CD8-positive, alpha-beta memory T cell (primary cell): Measurements from ENCODE around the gene FAM13A. TPM values are rescaled to one million over a fixed set of nuclear protein-coding genes. Genes with fewer than 3 reads are reported as not detected.

Source experiments
- CTCF ChIA-PET: fragments of 350-600 bp; sonication (Branson Sonifier 250); formaldehyde crosslinking; loops from one replicate; lab custom pipeline; 2021; ENCODE audit warnings: antibody characterized with exemption; lab: Charles Lee
- POLR2A ChIA-PET: fragments of 350-600 bp; sonication (Branson Sonifier 250); formaldehyde crosslinking; loops from one replicate; lab custom pipeline; 2021; ENCODE audit warnings: antibody characterized with exemption; lab: Charles Lee
- DNase-seq, 5 donors: peaks; one replicate each; pipeline versions ENCODE4 v3.0.0 to v3.0.0-alpha.2; 2020 to 2022; ENCODE audit warnings: mixed read lengths in 1 of 5
- H3K27ac ChIP-seq: one replicate; pipeline ENCODE4 v1.7.0; 2013; ENCODE audit warnings: low read depth, mild to moderate bottlenecking, low read length, moderate library complexity
- H3K27me3 ChIP-seq: 2 replicates; pipeline ENCODE4 v1.7.0; 2013; ENCODE audit warnings: low read length, mild to moderate bottlenecking; ENCODE audit not compliant: insufficient read depth, poor library complexity, severe bottlenecking
- H3K36me3 ChIP-seq: 2 replicates; pipeline ENCODE4 v1.7.0; 2013; ENCODE audit warnings: mild to moderate bottlenecking, low read length, moderate library complexity; ENCODE audit not compliant: insufficient read depth
- H3K4me1 ChIP-seq: 2 replicates; pipeline ENCODE4 v1.7.0; 2013; ENCODE audit warnings: mild to moderate bottlenecking, low read length, moderate library complexity; ENCODE audit not compliant: insufficient read depth
- H3K4me3 ChIP-seq: 2 replicates; pipeline ENCODE4 v1.7.0; 2013; ENCODE audit warnings: mild to moderate bottlenecking, low read length
- H3K9me3 ChIP-seq: 2 replicates; pipeline ENCODE4 v1.7.0; 2013; ENCODE audit warnings: mild to moderate bottlenecking, low read length
- H3K27ac Mint-ChIP-seq, 8 donors: one replicate each; pipeline ENCODE4 v1.8.0; 2020 to 2021; ENCODE audit warnings: mixed read lengths in 8 of 8, mild to moderate bottlenecking in 6 of 8, inconsistent platforms in 3 of 8, moderate library complexity in 3 of 8
- H3K27me3 Mint-ChIP-seq, 2 donors: one replicate each; pipeline ENCODE4 v1.8.0; 2020 to 2021; ENCODE audit warnings: mixed read lengths in 2 of 2, mild to moderate bottlenecking in 1 of 2, moderate library complexity in 1 of 2
- H3K36me3 Mint-ChIP-seq, 3 donors: one replicate each; pipeline ENCODE4 v1.8.0; 2020 to 2021; ENCODE audit warnings: mixed read lengths in 3 of 3, inconsistent platforms in 1 of 3, mild to moderate bottlenecking in 1 of 3
- H3K4me1 Mint-ChIP-seq, 3 donors: one replicate each; pipeline ENCODE4 v1.8.0; 2020 to 2021; ENCODE audit warnings: mixed read lengths in 3 of 3, inconsistent platforms in 1 of 3, mild to moderate bottlenecking in 1 of 3
- H3K4me3 Mint-ChIP-seq, 7 donors: one replicate each; pipeline ENCODE4 v1.8.0; 2020 to 2021; ENCODE audit warnings: mixed read lengths in 7 of 7, mild to moderate bottlenecking in 6 of 7, moderate library complexity in 4 of 7, inconsistent platforms in 2 of 7
- H3K9me3 Mint-ChIP-seq, 5 donors: one replicate each; pipeline ENCODE4 v1.8.0; 2020 to 2022; ENCODE audit warnings: mixed read lengths in 5 of 5, mild to moderate bottlenecking in 3 of 5, moderate library complexity in 2 of 5, inconsistent platforms in 1 of 5
- polyA plus RNA-seq: library from polyadenylated mRNA; unstranded; fragments of 300-500 nt; fragmentation: Illumina TruSeq; gene quantifications from one replicate; pipeline ENCODE4 v1.2.3, GENCODE V29; 2021
- total RNA-seq, 2 experiments: library from RNA; stranded (reverse); gene quantifications; one replicate each; pipeline ENCODE4 v1.2.3, GENCODE V29; 2021

Gene FAM13A
- total and polyA plus RNA-seq, 3 experiments from 2014 or later: 1.4 to 1.6 (median 1.4) TPM

- Histone ChIP-seq H3K9me3 (no peaks in the 10 kb centered on the region), H3K4me1 (no peaks in the 10 kb centered on the region), H3K36me3 (no peaks in the 10 kb centered on the region), H3K27ac (no peak overlapping the region), H3K4me3 (no peak overlapping the region), H3K27me3 (no peaks in the 10 kb centered on the region)
- DNase-seq: no peak
- POLR2A ChIA-PET: no interaction called here
- Mint-ChIP-seq H3K4me1 (no peaks in the 10 kb centered on the region), H3K4me3 (no peak overlapping the region), H3K27me3 (peaks cover 11 to 14% of the 10 kb centered on the region in 2 donors), H3K27ac (no peak overlapping the region), H3K9me3 (peaks cover 15 to 27% (median 17%) of the 10 kb centered on the region in 5 donors), H3K36me3 (peaks cover 0 to 16% (median 0%) of the 10 kb centered on the region in 3 donors)
- CTCF ChIA-PET: no interaction called here
Observed at GRCh38 chr4:89036535-89036934, 20.4 kb downstream of the FAM13A start.

DNA sequence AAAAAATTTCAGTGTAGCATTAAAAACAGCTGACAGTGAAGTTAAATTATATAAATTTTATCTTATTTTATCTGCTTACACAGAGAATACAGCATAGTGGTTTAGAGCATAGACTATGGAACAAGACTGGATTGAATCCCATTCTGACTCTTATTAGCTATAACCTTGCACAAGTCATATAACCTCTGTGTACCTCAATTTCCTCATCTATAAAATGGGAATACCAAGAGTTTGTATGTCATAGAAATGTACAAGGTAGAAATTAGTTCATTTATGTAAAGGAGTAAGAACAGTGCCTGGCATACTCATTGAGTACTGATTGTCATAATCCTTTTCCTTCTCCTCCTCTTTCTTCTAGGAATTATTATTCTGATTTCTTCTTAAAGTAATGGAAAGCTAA, 25.7 kb downstream of the FAM13A start:
- peaks cover 4 to 11% of the 10 kb centered on the region in 2 donors for H3K27me3 Mint-ChIP-seq
- H3K9me3 Mint-ChIP-seq: peaks cover 10 to 15% (median 12%) of the 10 kb centered on the region in 5 donors
- no peaks in the 10 kb centered on the region for H3K27me3 ChIP-seq
- CTCF ChIA-PET: interaction anchor here (1.0 kb wide), 1 partner anchor 212 kb away, joined by 4 read pairs; no protein-coding TSS in a partner anchor
- H3K27ac Mint-ChIP-seq: no peak overlapping the region
- POLR2A ChIA-PET: no interaction called here
- no peak overlapping the region for H3K4me3 ChIP-seq
- no peaks in the 10 kb centered on the region for H3K9me3 ChIP-seq
- H3K4me3 Mint-ChIP-seq: no peak overlapping the region
- no peak for DNase-seq
- H3K36me3 ChIP-seq: no peaks in the 10 kb centered on the region
- H3K4me1 ChIP-seq: no peaks in the 10 kb centered on the region
- H3K36me3 Mint-ChIP-seq: peaks cover 0 to 15% (median 0%) of the 10 kb centered on the region in 3 donors
- H3K27ac ChIP-seq: no peak overlapping the region
- peaks cover 0 to 4% (median 0%) of the 10 kb centered on the region in 3 donors for H3K4me1 Mint-ChIP-seq

GRCh38 chr4:89029591-89029990, 27.4 kb downstream of the FAM13A start:
- Histone ChIP-seq H3K27me3 (no peaks in the 10 kb centered on the region), H3K4me3 (no peak overlapping the region), H3K27ac (no peak overlapping the region), H3K36me3 (no peaks in the 10 kb centered on the region), H3K4me1 (no peaks in the 10 kb centered on the region), H3K9me3 (no peaks in the 10 kb centered on the region)
- ChIA-PET POLR2A (no interaction called here), CTCF (no interaction called here)
- peak in 2 of 5 donors; percentile 12 to 25 for DNase-seq
- no peak overlapping the region for H3K4me3 Mint-ChIP-seq
- peaks cover 0 to 4% (median 0%) of the 10 kb centered on the region in 3 donors for H3K4me1 Mint-ChIP-seq
- H3K36me3 Mint-ChIP-seq: no peaks in the 10 kb centered on the region
- H3K27ac Mint-ChIP-seq: peak overlapping the region in 1 of 8 donors; percentile 73
- peaks cover 4% of the 10 kb centered on the region in 2 donors for H3K27me3 Mint-ChIP-seq
- peaks cover 0 to under 1% (median 0%) of the 10 kb centered on the region in 5 donors for H3K9me3 Mint-ChIP-seq

DNA sequence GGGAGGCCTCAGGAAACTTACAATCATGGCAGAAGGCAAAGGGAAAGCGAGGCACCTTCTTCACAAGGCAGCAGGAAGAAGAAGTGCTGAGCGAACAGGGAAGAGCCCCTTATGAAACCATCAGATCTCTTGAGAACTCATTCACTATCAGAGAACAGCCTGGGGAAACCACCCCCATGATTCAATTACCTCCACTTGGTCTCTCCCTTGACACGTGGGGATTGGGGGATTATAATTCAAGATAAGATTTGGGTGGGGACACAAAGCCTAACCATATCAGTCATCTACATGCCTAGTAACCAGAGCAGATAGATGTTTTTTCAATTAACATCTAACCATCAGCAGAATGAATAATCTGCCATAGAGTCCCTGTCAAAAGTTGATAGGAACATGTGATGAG, 30.4 kb downstream of the FAM13A start:
- H3K4me1 Mint-ChIP-seq: peaks cover 0 to 4% (median 0%) of the 10 kb centered on the region in 3 donors
- no peaks in the 10 kb centered on the region for H3K4me1 ChIP-seq
- H3K36me3 ChIP-seq: no peaks in the 10 kb centered on the region
- no peak overlapping the region for H3K27ac ChIP-seq
- H3K27ac Mint-ChIP-seq: no peak overlapping the region
- ChIA-PET POLR2A (no interaction called here), CTCF (interaction anchor here (7.7 kb wide), 1 partner anchor 209 kb away, joined by 114 read pairs; no protein-coding TSS in a partner anchor)
- H3K4me3 ChIP-seq: no peak overlapping the region
- peaks cover 0 to 4% of the 10 kb centered on the region in 2 donors for H3K27me3 Mint-ChIP-seq
- no peaks in the 10 kb centered on the region for H3K9me3 Mint-ChIP-seq
- H3K27me3 ChIP-seq: no peaks in the 10 kb centered on the region
- H3K9me3 ChIP-seq: no peaks in the 10 kb centered on the region
- H3K4me3 Mint-ChIP-seq: no peak overlapping the region
- no peak for DNase-seq
- no peaks in the 10 kb centered on the region for H3K36me3 Mint-ChIP-seq

GRCh38 chr4:89024051-89024675, 32.8 kb downstream of the FAM13A start:
- no peaks in the 10 kb centered on the region for H3K36me3 ChIP-seq
- H3K4me3 ChIP-seq: no peak overlapping the region
- Mint-ChIP-seq H3K36me3 (no peaks in the 10 kb centered on the region), H3K9me3 (no peaks in the 10 kb centered on the region), H3K27ac (no peak overlapping the region), H3K4me1 (no peaks in the 10 kb centered on the region), H3K27me3 (peaks cover 0 to 3% of the 10 kb centered on the region in 2 donors), H3K4me3 (no peak overlapping the region)
- H3K9me3 ChIP-seq: no peaks in the 10 kb centered on the region
- no peaks in the 10 kb centered on the region for H3K4me1 ChIP-seq
- no peaks in the 10 kb centered on the region for H3K27me3 ChIP-seq
- ChIA-PET CTCF (interaction anchor here (0.8 to 7.7 kb wide), 12 partner anchors 8 to 497 kb away, joined by 3 to 114 read pairs (median 4); no protein-coding TSS in a partner anchor), POLR2A (no interaction called here)
- DNase-seq: peak; percentile 17 to 69 (median 54)
- H3K27ac ChIP-seq: no peak overlapping the region

DNA sequence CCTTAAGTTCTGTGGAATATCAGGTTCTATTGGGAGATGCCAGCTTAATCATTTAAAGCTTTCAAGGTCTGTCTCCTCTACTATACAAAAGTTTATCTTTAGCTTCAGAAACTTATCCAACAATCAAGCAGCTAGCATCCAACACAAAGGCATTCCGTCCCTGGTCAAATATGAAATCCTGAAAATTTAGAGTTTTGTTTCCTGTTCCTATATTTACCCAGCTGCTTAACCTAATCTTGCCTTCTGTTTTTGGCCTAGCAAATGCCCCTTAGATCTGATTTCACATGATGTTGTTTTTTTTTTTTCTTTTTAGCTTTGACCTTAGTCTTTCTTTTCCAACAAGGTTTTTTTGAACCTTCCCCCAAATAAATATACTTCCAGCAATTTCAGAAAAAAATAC, 33.8 kb downstream of the FAM13A start:
- peaks cover 0 to 3% of the 10 kb centered on the region in 2 donors for H3K27me3 Mint-ChIP-seq
- H3K4me1 Mint-ChIP-seq: no peaks in the 10 kb centered on the region
- no peaks in the 10 kb centered on the region for H3K9me3 ChIP-seq
- peak overlapping the region in 1 of 8 donors; percentile 14 for H3K27ac Mint-ChIP-seq
- H3K36me3 Mint-ChIP-seq: no peaks in the 10 kb centered on the region
- ChIA-PET POLR2A (no interaction called here), CTCF (interaction anchor here (0.6 to 7.7 kb wide), 13 partner anchors 9 to 496 kb away, joined by 3 to 114 read pairs (median 4); no protein-coding TSS in a partner anchor)
- H3K4me3 ChIP-seq: no peak overlapping the region
- H3K9me3 Mint-ChIP-seq: no peaks in the 10 kb centered on the region
- DNase-seq: no peak
- no peak overlapping the region for H3K27ac ChIP-seq
- no peaks in the 10 kb centered on the region for H3K4me1 ChIP-seq
- no peaks in the 10 kb centered on the region for H3K36me3 ChIP-seq
- H3K27me3 ChIP-seq: no peaks in the 10 kb centered on the region
- no peak overlapping the region for H3K4me3 Mint-ChIP-seq

- H3K4me1 ChIP-seq: no peaks in the 10 kb centered on the region
- ChIA-PET POLR2A (no interaction called here), CTCF (interaction anchor here (0.7 to 7.7 kb wide), 7 partner anchors 17 to 495 kb away, joined by 3 to 114 read pairs (median 4); no protein-coding TSS in a partner anchor)
- no peaks in the 10 kb centered on the region for H3K9me3 ChIP-seq
- no peaks in the 10 kb centered on the region for H3K36me3 ChIP-seq
- no peak overlapping the region for H3K27ac Mint-ChIP-seq
- no peaks in the 10 kb centered on the region for H3K36me3 Mint-ChIP-seq
- H3K4me3 Mint-ChIP-seq: no peak overlapping the region
- H3K27me3 ChIP-seq: no peaks in the 10 kb centered on the region
- DNase-seq: no peak
- no peaks in the 10 kb centered on the region for H3K4me1 Mint-ChIP-seq
- H3K4me3 ChIP-seq: no peak overlapping the region
- H3K27ac ChIP-seq: no peak overlapping the region
- no peaks in the 10 kb centered on the region for H3K9me3 Mint-ChIP-seq
- H3K27me3 Mint-ChIP-seq: peaks cover 0 to 2% of the 10 kb centered on the region in 2 donors
Observed at GRCh38 chr4:89022426-89023128, 34.4 kb downstream of the FAM13A start.

- Histone ChIP-seq H3K4me1 (no peaks in the 10 kb centered on the region), H3K9me3 (no peaks in the 10 kb centered on the region), H3K4me3 (no peak overlapping the region), H3K27me3 (no peaks in the 10 kb centered on the region), H3K36me3 (no peaks in the 10 kb centered on the region), H3K27ac (peak overlapping the region; percentile 5)
- Mint-ChIP-seq H3K36me3 (no peaks in the 10 kb centered on the region), H3K27ac (peak overlapping the region in 2 of 8 donors; percentile 34 to 75), H3K4me1 (no peaks in the 10 kb centered on the region), H3K9me3 (no peaks in the 10 kb centered on the region), H3K27me3 (peaks cover 0 to 2% of the 10 kb centered on the region in 2 donors), H3K4me3 (no peak overlapping the region)
- no peak for DNase-seq
- CTCF ChIA-PET: interaction anchor here (1.4 to 7.7 kb wide), 4 partner anchors 204 to 494 kb away, joined by 6 to 114 read pairs (median 26); no protein-coding TSS in a partner anchor
- POLR2A ChIA-PET: no interaction called here
Observed at GRCh38 chr4:89021684-89022083, 35.3 kb downstream of the FAM13A start.
